K562 (cell line): ENCODE measurements around the gene SH3BP2. TPM values are rescaled to one million over a fixed set of nuclear protein-coding genes. Genes with fewer than 3 reads are reported as not detected.

Experiments used
- CTBP1 ChIP-seq: fragments of 450-650 bp; IDR thresholded peaks from 2 replicates; pipeline ENCODE4 v1.6.1; 2016; ENCODE audit warnings: borderline replicate concordance
- CXXC5 ChIP-seq: fragments of 250-450 bp; sonication (Bioruptor Pico); IDR thresholded peaks from 2 replicates; pipeline ENCODE4 v1.8.0; 2022; ENCODE audit warnings: inconsistent platforms, mild to moderate bottlenecking, moderate library complexity
- DPF2 ChIP-seq: fragments of 450-650 bp; IDR thresholded peaks from 2 replicates; pipeline ENCODE4 v1.6.1; 2016
- EP300 ChIP-seq: IDR thresholded peaks from 2 replicates; pipeline ENCODE4 v1.6.1; 2012; ENCODE audit warnings: low read length, improper control_type of control experiment
- NCOA6 ChIP-seq: fragments of 450-650 bp; IDR thresholded peaks from 2 replicates; pipeline ENCODE4 v1.6.1; 2017; ENCODE audit warnings: mild to moderate bottlenecking
- RBFOX2 ChIP-seq: fragments of 200-400 bp; formaldehyde crosslinking; IDR thresholded peaks from 2 replicates; pipeline ENCODE4 v1.6.1; 2017; ENCODE audit warnings: low read depth, mild to moderate bottlenecking, low read length, moderate library complexity
- SMAD1 ChIP-seq: fragments of 150-350 bp; IDR thresholded peaks from 2 replicates; pipeline ENCODE4 v1.6.1; 2014; ENCODE audit warnings: low read length, low read depth; ENCODE audit not compliant: partially characterized antibody
- TCF7L2 ChIP-seq: fragments of 150-350 bp; IDR thresholded peaks from 2 replicates; pipeline ENCODE4 v1.6.1; 2016; ENCODE audit warnings: low read depth, mild to moderate bottlenecking, low read length, moderate library complexity
- THAP7 ChIP-seq: fragments of 250-450 bp; sonication (Bioruptor Pico); IDR thresholded peaks from 2 replicates; pipeline ENCODE4 v1.5.0; 2021
- XRCC3 ChIP-seq: fragments of 450-650 bp; IDR thresholded peaks from 2 replicates; pipeline ENCODE4 v1.6.1; 2017; ENCODE audit warnings: mild to moderate bottlenecking, moderate library complexity
- ZBTB40 ChIP-seq, 2 experiments: fragments of 450-650 bp in 1 of 2; sonication (generic) in 1 of 2; formaldehyde crosslinking in 1 of 2; IDR thresholded peaks; 2 replicates each; pipeline versions ENCODE4 v1.7.1 to v1.9.0; 2016 to 2022; ENCODE audit warnings: inconsistent platforms in 1 of 2, mild to moderate bottlenecking in 1 of 2, missing genetic modification reagents in 1 of 2
- ZNF253 ChIP-seq: fragments of 250-450 bp; sonication (Bioruptor Pico); conservative IDR thresholded peaks from 2 replicates; pipeline ENCODE4 v1.6.1; 2021; ENCODE audit warnings: mild to moderate bottlenecking
- ZNF3 ChIP-seq: fragments of 250-450 bp; sonication (Bioruptor Pico); IDR thresholded peaks from 2 replicates; pipeline ENCODE4 v1.5.0; 2021; ENCODE audit warnings: mild to moderate bottlenecking, moderate library complexity
- ZNF592 ChIP-seq: fragments of 450-650 bp; IDR thresholded peaks from 2 replicates; pipeline ENCODE4 v1.6.1; 2017; ENCODE audit warnings: antibody characterized with exemption, mild to moderate bottlenecking
- polyA plus RNA-seq, 8 experiments: library from polyadenylated mRNA; depleted of rRNA in 4 of 8; stranded (reverse) in 5 of 8; unstranded in 3 of 8; fragments of >200 nt; fragmentation: Nextera tagmentation in 2 of 8; fragmentation: Illumina TruSeq in 1 of 8; extraction: Ambion mirVana in 2 of 8; extraction: Trizol in 1 of 8; gene quantifications; 2 replicates each; pipeline versions ENCODE4 v1.2.1 to v1.2.3, GENCODE V29; 2011 to 2014; ENCODE audit warnings: inconsistent platforms in 1 of 8, missing spikeins in 1 of 8
- total RNA-seq, 7 experiments: library from RNA; depleted of rRNA in 6 of 7; stranded (reverse); fragments of >200 nt in 6 of 7; fragmentation: Illumina TruSeq in 2 of 7; extraction: Trizol in 2 of 7; gene quantifications; 2 replicates each; pipeline versions ENCODE4 v1.2.1 to v1.2.3, GENCODE V29; 2011 to 2021; ENCODE audit warnings: low replicate concordance in 1 of 7

Gene SH3BP2
- total and polyA plus RNA-seq, 9 of the 15 experiments (the other 6 are each of a cell fraction or from before 2014, with no cell fraction given) = 0.34 to 16.0 (median 5.1) TPM

GRCh38 chr4:2794486-2795299 is 1.8 kb downstream of the SH3BP2 start (continued):
- TF ChIP-seq THAP7 (CRISPR knock-in tag) = no peak
- no peak for TF ChIP-seq ZNF3 (CRISPR knock-in tag)
- TF ChIP-seq CTBP1 = peak; percentile 38; the same call in 1 of the 2 replicates
- peak; percentile 62 for TF ChIP-seq RBFOX2
- TF ChIP-seq NCOA6 = no peak
- peak; percentile 46 for TF ChIP-seq ZNF592
- TF ChIP-seq ZBTB40 (IDR thresholded peaks at IDR 0.05) = 0 out of 2 replicates have a peak, but pooled peaks have one; percentile 12
- TF ChIP-seq ZBTB40 (CRISPR knock-in tag; IDR thresholded peaks at IDR 0.05) = no peak
- no peak for TF ChIP-seq XRCC3
- TF ChIP-seq DPF2 = 0 out of 2 replicates have a peak, but pooled peaks have one; percentile 19
- no peak for TF ChIP-seq ZNF253 (CRISPR knock-in tag)
- TF ChIP-seq EP300 = peak; percentile 8; the same call in 1 of the 2 replicates
- TF ChIP-seq CXXC5 (CRISPR knock-in tag) = peak; percentile 36; the same call in 1 of the 2 replicates
- TF ChIP-seq TCF7L2 = no peak
- no peak for TF ChIP-seq SMAD1
